Transverse colon (tissue), 4 donors: ENCODE data around the gene CEACAM21. TPM values are rescaled to one million over a fixed set of nuclear protein-coding genes. Genes with fewer than 3 reads are reported as not detected.

Experiments used
- DNase-seq: peaks from one replicate; pipeline ENCODE4 v3.0.0-alpha.2; 2019
- H3K27ac ChIP-seq, 4 donors: fragments of 200-600 bp; sonication (generic); 2 replicates each; pipeline ENCODE4 v1.5.1; 2016 to 2018; ENCODE audit warnings: inconsistent platforms in 4 of 4
- H3K27me3 ChIP-seq: fragments of 200-600 bp; sonication (generic); 2 replicates; pipeline ENCODE4 v1.5.1; 2017; ENCODE audit warnings: inconsistent platforms
- H3K36me3 ChIP-seq, 4 donors: fragments of 200-600 bp; sonication (generic); 2 replicates each; pipeline ENCODE4 v1.5.1; 2017 to 2019; ENCODE audit warnings: inconsistent platforms in 4 of 4
- H3K4me1 ChIP-seq, 4 donors: fragments of 200-600 bp; sonication (generic); 2 replicates each; pipeline ENCODE4 v1.5.1; 2017 to 2020; ENCODE audit warnings: inconsistent platforms in 4 of 4
- H3K4me3 ChIP-seq, 4 donors: fragments of 200-600 bp; sonication (generic); 1 replicate in 1 of 4; 2 replicates in 3 of 4; pipeline versions ENCODE4 v1.5.1 to v1.6.1; 2017 to 2019; ENCODE audit warnings: inconsistent platforms in 4 of 4
- H3K9me3 ChIP-seq, 2 donors: fragments of 200-600 bp; sonication (generic); 2 replicates each; pipeline ENCODE4 v1.5.1; 2017 to 2019; ENCODE audit warnings: inconsistent platforms in 2 of 2
- CTCF ChIP-seq, 5 experiments: fragments of 200-600 bp in 3 of 5; fragments of 450-650 bp in 2 of 5; sonication (generic) in 3 of 5; IDR thresholded peaks; 1 replicate in 2 of 5; 2 replicates in 3 of 5; pipeline ENCODE4 v1.5.1; 2016 to 2017; ENCODE audit warnings: antibody characterized with exemption in 5 of 5, inconsistent platforms in 3 of 5, mild to moderate bottlenecking in 2 of 5, moderate library complexity in 1 of 5
- EP300 ChIP-seq: sonication (generic); formaldehyde crosslinking; IDR thresholded peaks from one replicate; pipeline ENCODE4 v1.6.1; 2017; ENCODE audit warnings: antibody characterized with exemption, low read depth
- POLR2A ChIP-seq: fragments of 450-650 bp; IDR thresholded peaks from one replicate; pipeline ENCODE4 v1.6.1; 2016; ENCODE audit warnings: antibody characterized with exemption, mild to moderate bottlenecking, moderate library complexity
- POLR2AphosphoS5 ChIP-seq, 3 donors: sonication (generic); formaldehyde crosslinking; IDR thresholded peaks; one replicate each; pipeline ENCODE4 v1.6.1; 2016; ENCODE audit warnings: antibody characterized with exemption in 3 of 3
- WGBS, 2 donors: methylation state at CpG; one replicate each; pipeline ENCODE4 v1.1.5; 2018; ENCODE audit warnings: low coverage in 1 of 2; 5-methylcytosine and 5-hydroxymethylcytosine counted together
- in situ Hi-C, 4 donors: fragments of 200-750 bp; cut with MboI; loops; one replicate each; pipeline versions ENCODE4 v1.15.0 to v1.15.1; 2017; ENCODE audit warnings: low sequenced_read_pairs in 3 of 4, low pct_ligation_motif_present in 1 of 4, low pct_unique_long_range_greater_than_20kb in 1 of 4
- intact Hi-C: fragments of 100-400 bp; cut with DNase I; formaldehyde crosslinking; loops from one replicate; pipeline ENCODE4 v1.15.1; 2023; ENCODE audit warnings: low total_unique reads
- total RNA-seq, 4 donors: library from RNA; depleted of rRNA; stranded (reverse); fragments of >200 nt; gene quantifications; one replicate each; pipeline ENCODE4 v1.1.0, GENCODE V29; 2016

Gene CEACAM21
- total RNA-seq, 4 donors from 2014 or later = 0.41 to 1.1 (median 0.95) TPM; not detected in 1

DNA sequence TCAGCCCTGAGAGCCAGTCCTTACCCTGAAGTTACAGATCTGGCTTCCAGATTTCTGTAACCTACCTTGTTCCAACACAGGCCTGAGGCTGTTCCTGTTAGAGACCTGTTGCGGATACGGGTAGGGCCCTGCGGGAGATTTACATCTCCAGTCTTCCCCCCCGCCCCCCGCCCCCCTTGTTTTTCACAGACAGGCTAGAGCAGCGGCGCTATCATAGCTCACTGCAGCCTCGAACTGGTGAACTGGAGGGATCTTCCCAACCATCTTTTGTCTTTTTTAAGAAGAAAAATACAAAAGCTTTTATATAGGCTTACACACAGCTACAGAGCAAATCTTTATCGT is 10.6 kb upstream of the CEACAM21 start:
- in situ Hi-C loops = loop anchor here in 2 of 4 donors (25.0 kb wide), 2 partner anchors 103 to 228 kb away; no protein-coding TSS in a partner anchor
- intact Hi-C loops = no loop called here

DNA sequence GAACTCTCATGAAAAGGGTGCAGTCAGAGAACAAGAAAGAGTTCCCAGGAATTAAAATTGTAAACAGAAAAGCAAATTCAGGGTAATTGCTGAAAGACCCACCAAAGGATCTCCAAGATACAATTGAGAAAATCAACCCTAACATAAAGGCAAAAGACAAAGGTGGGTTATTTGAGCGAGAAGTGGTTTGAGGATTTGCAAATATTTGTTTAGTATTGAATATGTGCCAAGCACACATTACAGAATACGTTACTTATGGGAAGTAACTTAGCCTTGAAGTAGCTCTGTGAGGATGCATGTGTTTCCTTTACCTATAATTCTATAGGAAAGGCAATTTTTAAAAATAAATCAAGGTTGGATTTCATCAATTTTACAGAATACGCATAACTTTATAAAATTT is 10.0 kb upstream of the CEACAM21 start:
- Histone ChIP-seq H3K9me3 (no peaks in the 10 kb centered on the region), H3K4me1 (peaks cover 0 to 12% (median 6%) of the 10 kb centered on the region in 4 donors), H3K36me3 (no peaks in the 10 kb centered on the region), H3K4me3 (no peak overlapping the region), H3K27ac (no peak overlapping the region), H3K27me3 (peaks cover 78% of the 10 kb centered on the region)
- in situ Hi-C loops (loop anchor here in 2 of 4 donors (25.0 kb wide), 2 partner anchors 104 to 229 kb away; no protein-coding TSS in a partner anchor), intact Hi-C loops (no loop called here)
- 39 to 52% methylated on average over 3 of the region's 3 CpGs for WGBS, 2 donors
- no peak for TF ChIP-seq CTCF (IDR thresholded peaks at IDR 0.05)
- no peak for TF ChIP-seq POLR2A
- TF ChIP-seq POLR2AphosphoS5 (IDR thresholded peaks at IDR 0.05) = no peak
- TF ChIP-seq EP300 = no peak
- DNase-seq = no peak

More for the DNA sequence above, 10.6 kb upstream of the CEACAM21 start:
- H3K4me3 ChIP-seq = peak overlapping the region in 1 of 4 donors; percentile 16
- H3K27me3 ChIP-seq = peaks cover 75% of the 10 kb centered on the region
- DNase-seq = no peak
- no peak overlapping the region for H3K27ac ChIP-seq
- H3K4me1 ChIP-seq = peaks cover 0 to 12% (median 6%) of the 10 kb centered on the region in 4 donors
- no peaks in the 10 kb centered on the region for H3K36me3 ChIP-seq
- TF ChIP-seq POLR2AphosphoS5 (IDR thresholded peaks at IDR 0.05) (no peak), POLR2A (no peak), CTCF (IDR thresholded peaks at IDR 0.05) (no peak), EP300 (no peak)
- 11 to 23% methylated on average over 9 of the region's 9 CpGs for WGBS, 2 donors
- no peaks in the 10 kb centered on the region for H3K9me3 ChIP-seq

DNA sequence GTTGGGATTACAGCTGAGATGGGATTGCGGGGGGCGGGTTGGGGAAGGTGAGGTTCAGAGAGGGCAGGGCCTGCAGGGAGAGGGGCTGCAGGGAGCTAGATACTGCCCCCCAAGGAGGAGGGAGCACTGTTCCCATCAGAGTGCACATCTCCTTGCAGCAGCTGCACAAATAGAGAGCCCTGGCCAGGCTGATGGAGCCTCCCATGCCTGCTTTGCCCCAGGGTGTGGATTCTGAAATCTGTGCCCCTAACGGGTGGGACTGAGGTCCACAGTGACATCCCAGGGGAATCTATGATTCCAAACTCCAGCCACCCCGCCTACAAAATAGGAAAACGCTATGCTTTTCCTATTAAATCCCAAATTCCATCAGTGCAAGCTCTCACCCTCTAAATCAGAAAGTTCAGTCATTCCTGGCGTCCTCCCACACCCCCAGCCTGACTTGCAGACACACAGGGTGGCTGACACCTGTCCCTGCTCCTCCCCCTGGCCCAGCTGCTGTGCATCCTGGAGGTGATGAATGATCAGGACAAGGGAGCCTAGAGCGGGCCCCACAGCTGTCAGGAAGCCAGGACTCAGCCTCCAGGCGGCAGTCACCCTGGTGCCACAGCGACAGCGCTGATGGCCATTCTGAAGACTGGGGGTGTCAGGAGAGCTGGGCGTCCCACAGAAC is 6.3 kb upstream of the CEACAM21 start:
- 17 to 76% methylated on average over 2 to 11 of the region's 11 CpGs for WGBS, 2 donors
- peaks cover 72% of the 10 kb centered on the region for H3K27me3 ChIP-seq
- no peaks in the 10 kb centered on the region for H3K9me3 ChIP-seq
- intact Hi-C loops = loop anchor here (5.0 kb wide), 1 partner anchor 122 kb away; no protein-coding TSS in a partner anchor
- in situ Hi-C loops = loop anchor here (5.0 to 25.0 kb wide), 5 partner anchors 107 to 232 kb away; partner anchors contain the start of gene ERICH4 (in 1 of the 4)
- no peak overlapping the region for H3K4me3 ChIP-seq
- no peak for DNase-seq
- TF ChIP-seq POLR2AphosphoS5 (IDR thresholded peaks at IDR 0.05) (no peak), CTCF (IDR thresholded peaks at IDR 0.05) (no peak), POLR2A (no peak), EP300 (no peak)
- H3K36me3 ChIP-seq = no peaks in the 10 kb centered on the region
- H3K27ac ChIP-seq = no peak overlapping the region
- H3K4me1 ChIP-seq = peaks cover 0 to 6% (median 0%) of the 10 kb centered on the region in 4 donors

- H3K27ac ChIP-seq = no peak overlapping the region
- 20 to 43% methylated on average over 1 to 3 of the region's 3 CpGs for WGBS, 2 donors
- no peak for DNase-seq
- H3K4me1 ChIP-seq = peaks cover 0 to under 1% (median 0%) of the 10 kb centered on the region in 4 donors
- H3K36me3 ChIP-seq = no peaks in the 10 kb centered on the region
- in situ Hi-C loops (loop anchor here (5.0 to 25.0 kb wide), 5 partner anchors 108 to 233 kb away; partner anchors contain the start of gene ERICH4 (in 1 of the 4)), intact Hi-C loops (loop anchor here (5.0 kb wide), 1 partner anchor 123 kb away; no protein-coding TSS in a partner anchor)
- no peaks in the 10 kb centered on the region for H3K9me3 ChIP-seq
- H3K4me3 ChIP-seq = no peak overlapping the region
- peaks cover 69% of the 10 kb centered on the region for H3K27me3 ChIP-seq
- TF ChIP-seq CTCF (IDR thresholded peaks at IDR 0.05) (no peak), POLR2AphosphoS5 (IDR thresholded peaks at IDR 0.05) (no peak), POLR2A (no peak), EP300 (no peak)
These were observed 5.8 kb upstream of the CEACAM21 start for GRCh38 chr19:41570179-41570578.
